HG02759 (cell line): Measurements from ENCODE around the gene ATP8A1.
"Not testable (repeated sequence)": the region's sequence is repeated elsewhere in the genome, so short reads cannot be mapped to it uniquely, and the experiment has no call there.

Experiments
- ATAC-seq: cut with Tn5 transposase; IDR thresholded peaks from one replicate; pipeline ENCODE4 v1.9.1; 2021; ENCODE audit warnings: mild to moderate bottlenecking, moderate library complexity; ENCODE audit not compliant: unreplicated experiment

The ATP8A1 gene

GRCh38 chr4:42656944-42657792 lies at the start of gene ATP8A1:
ATP8A1 (minus strand) TSS chr4:42657105; CDS start chr4:42656873, 232 bp downstream.
- peak; percentile 77 for ATAC-seq

- no peak for ATAC-seq
Measured at GRCh38 chr4:42706086-42706485, 49.2 kb upstream of the ATP8A1 start.

- ATAC-seq = no peak
Measured at GRCh38 chr4:42703813-42704212, 46.9 kb upstream of the ATP8A1 start.

- ATAC-seq = no peak
Measured at GRCh38 chr4:42702895-42703294, 46.0 kb upstream of the ATP8A1 start.

GRCh38 chr4:42701780-42702179 lies 44.9 kb upstream of the ATP8A1 start:
- ATAC-seq = not testable (repeated sequence)

- ATAC-seq = no peak
Measured at GRCh38 chr4:42690537-42690936, 33.6 kb upstream of the ATP8A1 start.

- no peak for ATAC-seq
Measured at GRCh38 chr4:42683393-42683792, 26.5 kb upstream of the ATP8A1 start.

- ATAC-seq = no peak
Measured at GRCh38 chr4:42678512-42678911, 21.6 kb upstream of the ATP8A1 start.

- no peak for ATAC-seq
Measured at GRCh38 chr4:42676066-42676951, 19.4 kb upstream of the ATP8A1 start.

GRCh38 chr4:42673082-42673425 lies 16.1 kb upstream of the ATP8A1 start:
- ATAC-seq = no peak

- ATAC-seq = no peak
Measured at GRCh38 chr4:42672359-42673081, 15.6 kb upstream of the ATP8A1 start.

GRCh38 chr4:42671431-42672194 lies 14.7 kb upstream of the ATP8A1 start:
- ATAC-seq = peak; percentile 84

- ATAC-seq = no peak
Measured at GRCh38 chr4:42658261-42658660, 1.4 kb upstream of the ATP8A1 start.

- no peak for ATAC-seq
Measured at GRCh38 chr4:42656679-42656943, 294 bp downstream of the ATP8A1 start.

GRCh38 chr4:42655921-42656678 lies 805 bp downstream of the ATP8A1 start:
- peak; percentile 23 for ATAC-seq

- no peak for ATAC-seq
Measured at GRCh38 chr4:42655269-42655637, 1.7 kb downstream of the ATP8A1 start.

GRCh38 chr4:42654631-42655268 lies 2.2 kb downstream of the ATP8A1 start:
- ATAC-seq = peak; percentile 20

GRCh38 chr4:42653626-42654560 lies 3.0 kb downstream of the ATP8A1 start:
- ATAC-seq = no peak
